SK-N-SH (cell line): ENCODE data around the gene PRMT6.
"Not testable (repeated sequence)": the region's sequence is repeated elsewhere in the genome, so short reads cannot be mapped to it uniquely, and the experiment has no call there.

Experiments
- MXI1 ChIP-seq: IDR thresholded peaks from 2 replicates; pipeline ENCODE4 v1.6.1; 2012; ENCODE audit warnings: mild to moderate bottlenecking, low read depth, low read length, improper control_type of control experiment
- NRF1 ChIP-seq: IDR thresholded peaks from 2 replicates; pipeline ENCODE4 v1.6.1; 2012; ENCODE audit warnings: low read depth, mild to moderate bottlenecking, low read length
- POLR2AphosphoS5 ChIP-seq: IDR thresholded peaks from 2 replicates; pipeline ENCODE4 v1.6.1; 2012; ENCODE audit warnings: low read depth, low read length
- RAD21 ChIP-seq: IDR thresholded peaks from 2 replicates; pipeline ENCODE4 v1.6.1; 2012; ENCODE audit warnings: mild to moderate bottlenecking, low read length
- SMC3 ChIP-seq: IDR thresholded peaks from 2 replicates; pipeline ENCODE4 v1.6.1; 2012; ENCODE audit warnings: low read depth, low read length, improper control_type of control experiment
- TAF1 ChIP-seq: IDR thresholded peaks from 2 replicates; pipeline ENCODE4 v1.6.1; 2012; ENCODE audit warnings: low read depth, mild to moderate bottlenecking, low read length, moderate library complexity, borderline replicate concordance
- YY1 ChIP-seq: IDR thresholded peaks from 2 replicates; pipeline ENCODE4 v1.4.0; 2012; ENCODE audit warnings: low read depth, mild to moderate bottlenecking
- TF ChIP-seq, protein P1 (sequence below): fragments of 200-600 bp; sonication (generic); IDR thresholded peaks from 2 replicates; pipeline ENCODE4 v1.6.1; 2017; ENCODE audit warnings: antibody characterized with exemption, mild to moderate bottlenecking, moderate library complexity

DNA sequence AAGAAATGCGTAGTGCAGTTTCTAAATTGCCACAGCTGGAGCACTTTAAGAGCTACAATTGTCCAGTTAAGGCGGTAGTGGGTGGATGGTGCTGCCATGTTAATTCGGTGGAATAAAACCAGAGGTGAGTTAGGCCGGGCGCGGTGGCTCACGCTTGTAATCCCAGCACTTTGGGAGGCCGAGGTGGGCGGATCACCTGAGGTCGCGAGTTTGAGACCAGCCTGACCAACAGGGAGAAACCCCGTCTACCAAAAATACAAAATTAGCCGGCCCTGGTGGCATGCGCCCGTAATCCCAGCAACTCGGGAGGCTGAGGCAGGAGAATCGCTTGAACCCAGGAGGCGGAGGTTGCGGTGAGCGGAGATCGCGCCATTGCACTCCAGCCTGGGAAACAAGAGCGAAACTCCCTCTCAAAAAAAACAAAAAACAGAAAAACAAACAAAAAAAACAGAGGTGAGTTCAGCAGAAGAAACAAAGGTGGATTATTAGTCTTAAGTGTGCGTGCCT lies 502 bp upstream of the PRMT6 start:
- TF ChIP-seq, protein P1, sequence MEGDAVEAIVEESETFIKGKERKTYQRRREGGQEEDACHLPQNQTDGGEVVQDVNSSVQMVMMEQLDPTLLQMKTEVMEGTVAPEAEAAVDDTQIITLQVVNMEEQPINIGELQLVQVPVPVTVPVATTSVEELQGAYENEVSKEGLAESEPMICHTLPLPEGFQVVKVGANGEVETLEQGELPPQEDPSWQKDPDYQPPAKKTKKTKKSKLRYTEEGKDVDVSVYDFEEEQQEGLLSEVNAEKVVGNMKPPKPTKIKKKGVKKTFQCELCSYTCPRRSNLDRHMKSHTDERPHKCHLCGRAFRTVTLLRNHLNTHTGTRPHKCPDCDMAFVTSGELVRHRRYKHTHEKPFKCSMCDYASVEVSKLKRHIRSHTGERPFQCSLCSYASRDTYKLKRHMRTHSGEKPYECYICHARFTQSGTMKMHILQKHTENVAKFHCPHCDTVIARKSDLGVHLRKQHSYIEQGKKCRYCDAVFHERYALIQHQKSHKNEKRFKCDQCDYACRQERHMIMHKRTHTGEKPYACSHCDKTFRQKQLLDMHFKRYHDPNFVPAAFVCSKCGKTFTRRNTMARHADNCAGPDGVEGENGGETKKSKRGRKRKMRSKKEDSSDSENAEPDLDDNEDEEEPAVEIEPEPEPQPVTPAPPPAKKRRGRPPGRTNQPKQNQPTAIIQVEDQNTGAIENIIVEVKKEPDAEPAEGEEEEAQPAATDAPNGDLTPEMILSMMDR = not testable (repeated sequence)
- TF ChIP-seq NRF1, POLR2AphosphoS5, SMC3, YY1, TAF1, RAD21, MXI1: not testable (repeated sequence)
